DLD1 (cell line): Measurements from ENCODE around the gene TEKT5.
"Not testable (repeated sequence)": the region's sequence is repeated elsewhere in the genome, so short reads cannot be mapped to it uniquely, and the experiment has no call there.

ENCODE experiments used
- in situ Hi-C: cut with HindIII; loops from 2 replicates; pipeline ENCODE4 v1.10.0; 2017; ENCODE audit warnings: low sequenced_read_pairs

The TEKT5 gene

GRCh38 chr16:10688291-10688690, 6.4 kb downstream of the TEKT5 start:
- in situ Hi-C loops: no loop called here

GRCh38 chr16:10685709-10686108, 9.0 kb downstream of the TEKT5 start:
- in situ Hi-C loops: no loop called here

- in situ Hi-C loops: no loop called here
Observed at GRCh38 chr16:10684511-10685151, 10.1 kb downstream of the TEKT5 start.

GRCh38 chr16:10683170-10683569, 11.6 kb downstream of the TEKT5 start:
- in situ Hi-C loops: no loop called here

GRCh38 chr16:10682604-10683003, 12.1 kb downstream of the TEKT5 start:
- in situ Hi-C loops: no loop called here

GRCh38 chr16:10681310-10682308, 13.1 kb downstream of the TEKT5 start:
- in situ Hi-C loops: no loop called here

- in situ Hi-C loops: no loop called here
Observed at GRCh38 chr16:10679921-10680320, 14.8 kb downstream of the TEKT5 start.

GRCh38 chr16:10679441-10679840, 15.3 kb downstream of the TEKT5 start:
- in situ Hi-C loops: not testable (repeated sequence)

- in situ Hi-C loops: no loop called here
Observed at GRCh38 chr16:10678655-10679054, 16.1 kb downstream of the TEKT5 start.

GRCh38 chr16:10676284-10676683, 18.4 kb downstream of the TEKT5 start:
- in situ Hi-C loops: no loop called here

GRCh38 chr16:10675861-10676260, 18.9 kb downstream of the TEKT5 start:
- in situ Hi-C loops: no loop called here

GRCh38 chr16:10675216-10675615, 19.5 kb downstream of the TEKT5 start:
- in situ Hi-C loops: no loop called here

GRCh38 chr16:10671729-10672128, 23.0 kb downstream of the TEKT5 start:
- in situ Hi-C loops: no loop called here

- in situ Hi-C loops: loop anchor here (10.0 kb wide), 1 partner anchor 75 kb away; the partner anchor contains the start of gene NUBP1
Observed at GRCh38 chr16:10669791-10670190, 24.9 kb downstream of the TEKT5 start.

- in situ Hi-C loops: loop anchor here (10.0 kb wide), 1 partner anchor 76 kb away; the partner anchor contains the start of gene NUBP1
Observed at GRCh38 chr16:10668322-10669045, 26.2 kb downstream of the TEKT5 start.

- in situ Hi-C loops: loop anchor here (10.0 kb wide), 1 partner anchor 78 kb away; the partner anchor contains the start of gene NUBP1
Observed at GRCh38 chr16:10667239-10667638, 27.5 kb downstream of the TEKT5 start.

- in situ Hi-C loops: loop anchor here (10.0 kb wide), 1 partner anchor 79 kb away; the partner anchor contains the start of gene NUBP1
Observed at GRCh38 chr16:10666291-10666690, 28.4 kb downstream of the TEKT5 start.

GRCh38 chr16:10665166-10665565, 29.6 kb downstream of the TEKT5 start:
- in situ Hi-C loops: loop anchor here (10.0 kb wide), 1 partner anchor 80 kb away; the partner anchor contains the start of gene NUBP1

- in situ Hi-C loops: loop anchor here (10.0 kb wide), 1 partner anchor 80 kb away; the partner anchor contains the start of gene NUBP1
Observed at GRCh38 chr16:10664720-10665126, 30.0 kb downstream of the TEKT5 start.

GRCh38 chr16:10663744-10664143, 31.0 kb downstream of the TEKT5 start:
- in situ Hi-C loops: loop anchor here (10.0 kb wide), 1 partner anchor 81 kb away; the partner anchor contains the start of gene NUBP1

- in situ Hi-C loops: loop anchor here (10.0 kb wide), 1 partner anchor 82 kb away; the partner anchor contains the start of gene NUBP1
Observed at GRCh38 chr16:10663146-10663545, 31.6 kb downstream of the TEKT5 start.
